RWPE1 (cell line): Measurements from ENCODE around the gene ZMYND8.
"Not testable (repeated sequence)": the region's sequence is repeated elsewhere in the genome, so short reads cannot be mapped to it uniquely, and the experiment has no call there.

Experiments used
- CTCF ChIA-PET: fragments of 350-600 bp; sonication (Branson Sonifier 250); formaldehyde crosslinking; extraction: SDS; loops from one replicate; lab custom pipeline; 2021; lab: Yijun Ruan, JAX
- POLR2A ChIA-PET: fragments of 400-600 bp; formaldehyde crosslinking; extraction: SDS; loops from one replicate; lab custom pipeline; 2020; ENCODE audit warnings: antibody characterized with exemption; ENCODE audit not compliant: low non-redundant PET; lab: Yijun Ruan, JAX
- DNase-seq: peaks from one replicate; pipeline ENCODE4 v3.0.0; 2012; ENCODE audit warnings: low spot score
- H3K27ac ChIP-seq: fragments of 450-650 bp; 2 replicates; pipeline ENCODE4 v1.5.1; 2017
- CTCF ChIP-seq: fragments of 450-650 bp; conservative IDR thresholded peaks from 2 replicates; pipeline ENCODE4 v1.5.1; 2017; ENCODE audit warnings: low read depth, mild to moderate bottlenecking

The ZMYND8 gene

GRCh38 chr20:47380481-47380880, 24.0 kb upstream of the ZMYND8 start:
- no peak for DNase-seq
- ChIA-PET CTCF (interaction anchor here (0.6 to 7.0 kb wide), 6 partner anchors 20 to 621 kb away, joined by 3 to 387 read pairs (median 4); partner anchors contain the start of gene NCOA3), POLR2A (interaction anchor here (0.6 kb wide), 1 partner anchor 63 kb away, joined by 4 read pairs; no protein-coding TSS in a partner anchor)
- H3K27ac ChIP-seq, result peak overlapping the region; percentile 67
- TF ChIP-seq CTCF, result no peak

GRCh38 chr20:47379433-47380150, 23.1 kb upstream of the ZMYND8 start:
- TF ChIP-seq CTCF, result no peak
- ChIA-PET POLR2A (interaction anchor here (0.6 to 1.3 kb wide), 3 partner anchors 21 to 198 kb away, joined by 3 to 4 read pairs (median 4); no protein-coding TSS in a partner anchor), CTCF (interaction anchor here (0.6 to 7.0 kb wide), 7 partner anchors 19 to 564 kb away, joined by 3 to 387 read pairs (median 3); partner anchors contain the start of genes NCOA3 and ZMYND8)
- H3K27ac ChIP-seq, result peak overlapping the region; percentile 67
- DNase-seq, result no peak

- H3K27ac ChIP-seq, result peak overlapping the region; percentile 67
- ChIA-PET POLR2A (interaction anchor here (1.6 kb wide), 1 partner anchor 17 kb away, joined by 9 read pairs; no protein-coding TSS in a partner anchor), CTCF (interaction anchor here (0.6 to 2.5 kb wide), 9 partner anchors 14 to 119 kb away, joined by 3 to 23 read pairs (median 3); no protein-coding TSS in a partner anchor)
- peak; percentile 21; the same call in 1 of the 2 replicates for TF ChIP-seq CTCF
- DNase-seq, result peak; percentile 62
Observed at GRCh38 chr20:47377122-47377722, 20.7 kb upstream of the ZMYND8 start.

- POLR2A ChIA-PET, result interaction anchor here (1.6 kb wide), 1 partner anchor 16 kb away, joined by 9 read pairs; no protein-coding TSS in a partner anchor
- not testable (repeated sequence) for DNase-seq
- CTCF ChIA-PET, result interaction anchor here (0.7 to 2.5 kb wide), 3 partner anchors 15 to 103 kb away, joined by 3 to 23 read pairs (median 6); no protein-coding TSS in a partner anchor
- H3K27ac ChIP-seq, result peak overlapping the region; percentile 67
Observed at GRCh38 chr20:47376096-47376643, 19.7 kb upstream of the ZMYND8 start.

GRCh38 chr20:47374121-47374520, 17.6 kb upstream of the ZMYND8 start:
- DNase-seq, POLR2A ChIA-PET: not testable (repeated sequence)
- H3K27ac ChIP-seq, result peak overlapping the region; percentile 24
- CTCF ChIA-PET, result interaction anchor here (0.6 to 1.1 kb wide), 6 partner anchors 9 to 1025 kb away, joined by 3 to 5 read pairs (median 4); no protein-coding TSS in a partner anchor

- ChIA-PET POLR2A (no interaction called here), CTCF (interaction anchor here (0.6 to 1.5 kb wide), 6 partner anchors 11 to 1025 kb away, joined by 3 to 7 read pairs (median 4); no protein-coding TSS in a partner anchor)
- TF ChIP-seq CTCF, result no peak
- no peak for DNase-seq
- H3K27ac ChIP-seq, result no peak overlapping the region; the same call in 1 of the 2 replicates
Observed at GRCh38 chr20:47373206-47373733, 16.8 kb upstream of the ZMYND8 start.
